Lung (tissue), 12 donors: Measurements from ENCODE around the gene E2F7. TPM values are rescaled to one million over a fixed set of nuclear protein-coding genes. Genes with fewer than 3 reads are reported as not detected.

Source experiments
- ATAC-seq: fragments of 200-7000 bp; cut with Tn5 transposase; one replicate; pipeline ENCODE4 v1.9.1; 2020; ENCODE audit warnings: moderate number of reproducible peaks; ENCODE audit not compliant: insufficient read depth, low FRiP score
- DNase-seq, 3 donors: peaks; one replicate each; pipeline ENCODE4 v3.0.0-alpha.2; 2013 to 2017
- H3K27ac ChIP-seq, 2 donors: one replicate each; pipeline ENCODE4 v1.5.1; 2013; ENCODE audit warnings: mild to moderate bottlenecking in 2 of 2, moderate library complexity in 2 of 2, control low read depth in 1 of 2, inconsistent platforms in 1 of 2, low read depth in 1 of 2, low read length in 1 of 2
- H3K27me3 ChIP-seq, 3 donors: one replicate each; pipeline ENCODE4 v1.5.1; 2013; ENCODE audit warnings: low read length in 2 of 3; ENCODE audit not compliant: control insufficient read depth in 3 of 3, insufficient read depth in 3 of 3
- H3K36me3 ChIP-seq, 4 donors: one replicate each; pipeline ENCODE4 v1.5.1; 2013; ENCODE audit warnings: low read length in 4 of 4, mild to moderate bottlenecking in 1 of 4, moderate library complexity in 1 of 4; ENCODE audit not compliant: control insufficient read depth in 4 of 4, insufficient read depth in 4 of 4
- H3K4me1 ChIP-seq, 5 donors: one replicate each; pipeline ENCODE4 v1.5.1; 2013; ENCODE audit warnings: low read length in 5 of 5, mild to moderate bottlenecking in 2 of 5, moderate library complexity in 1 of 5; ENCODE audit not compliant: control insufficient read depth in 5 of 5, insufficient read depth in 5 of 5
- H3K4me3 ChIP-seq: one replicate; pipeline ENCODE4 v1.5.1; 2013; ENCODE audit warnings: mild to moderate bottlenecking, control low read depth, moderate library complexity
- H3K9ac ChIP-seq, 2 donors: one replicate each; pipeline ENCODE4 v1.5.1; 2013; ENCODE audit warnings: low read length in 2 of 2, control low read depth in 1 of 2; ENCODE audit not compliant: insufficient read depth in 1 of 2
- H3K9me3 ChIP-seq, 4 donors: one replicate each; pipeline ENCODE4 v1.5.1; 2013; ENCODE audit warnings: low read length in 3 of 4, mild to moderate bottlenecking in 1 of 4, moderate library complexity in 1 of 4; ENCODE audit not compliant: control insufficient read depth in 4 of 4, insufficient read depth in 3 of 4
- WGBS, 2 donors: extraction: QIAGEN DNeasy Blood & Tissue Kit; methylation state at CpG; one replicate each; pipeline ENCODE4 v1.1.7; 2013; 5-methylcytosine and 5-hydroxymethylcytosine counted together
- polyA plus RNA-seq, 2 donors: library from polyadenylated mRNA; stranded (reverse); fragments of 200-250 nt; gene quantifications; one replicate each; pipeline ENCODE4 v1.2.1, GENCODE V29; 2013
- total RNA-seq, 2 donors: library from RNA; depleted of rRNA in 1 of 2; stranded (reverse); fragments of >200 nt in 1 of 2; gene quantifications; one replicate each; pipeline ENCODE4 v1.2.1, GENCODE V29; 2014 to 2021
- TF ChIP-seq, protein P1 (sequence below): IDR thresholded peaks from 2 replicates; pipeline ENCODE4 v1.5.1; 2012; ENCODE audit warnings: mild to moderate bottlenecking; ENCODE audit errors: control extremely low read depth, extremely low read depth
- donor health status: control.
- donor health status: control.
- donor health status: Bipolar disorder and iron deficiency.
- donor health status: healthy.
- donor health status: DM: yes; HTN: yes; CAD: no.

The E2F7 gene
- total and polyA plus RNA-seq, 4 donors = 0.24 to 2.3 (median 0.54) TPM

DNA sequence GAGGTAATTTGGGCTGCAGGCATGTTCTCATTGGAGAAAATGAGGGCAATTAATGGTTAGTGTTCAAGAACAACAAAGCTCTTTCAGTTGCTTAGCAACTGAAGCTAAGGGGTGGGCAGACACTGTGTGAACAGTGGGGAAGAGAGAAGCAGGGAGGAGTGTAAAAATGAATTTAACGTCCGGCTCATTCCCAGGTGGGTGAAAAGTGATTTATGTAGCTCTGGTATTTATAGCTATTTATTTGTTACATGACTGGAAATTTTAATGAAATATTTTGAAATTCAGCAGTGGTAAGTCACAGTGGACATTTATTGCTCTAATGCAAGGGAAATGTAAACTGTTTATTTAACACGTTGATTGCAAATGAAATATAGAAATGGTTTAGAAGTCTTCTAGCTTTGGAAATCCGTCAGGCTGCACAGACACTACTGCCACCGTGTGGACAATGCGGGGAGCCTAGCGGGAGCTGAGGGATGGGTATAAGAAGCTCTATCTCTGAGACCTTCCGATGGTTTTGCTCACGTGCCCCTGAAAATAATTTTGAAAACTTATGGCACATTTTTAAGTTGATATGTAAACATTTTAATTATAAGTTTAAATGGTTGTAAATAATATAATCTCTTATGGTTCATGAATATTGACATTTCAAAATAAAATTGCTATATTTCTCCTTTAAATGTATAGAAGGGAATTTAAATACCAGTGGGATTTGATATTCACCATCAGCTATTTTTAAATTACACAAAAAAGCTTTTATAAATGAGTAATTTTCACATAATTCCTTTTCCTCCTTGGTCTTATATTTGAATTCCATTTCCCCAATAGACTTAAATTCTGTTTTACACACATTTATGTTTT is 54.4 kb downstream of the E2F7 start:
- no peaks in the 10 kb centered on the region for H3K9me3 ChIP-seq
- peaks cover 0 to 6% (median 0%) of the 10 kb centered on the region in 5 donors for H3K4me1 ChIP-seq
- WGBS, 2 donors = 3 to 7% methylated on average over 9 of the region's 9 CpGs
- H3K27ac ChIP-seq = no peak overlapping the region
- ATAC-seq (no peak), DNase-seq (peak; percentile 84 to 90 (median 90))
- H3K4me3 ChIP-seq = no peak overlapping the region
- TF ChIP-seq, protein P1, sequence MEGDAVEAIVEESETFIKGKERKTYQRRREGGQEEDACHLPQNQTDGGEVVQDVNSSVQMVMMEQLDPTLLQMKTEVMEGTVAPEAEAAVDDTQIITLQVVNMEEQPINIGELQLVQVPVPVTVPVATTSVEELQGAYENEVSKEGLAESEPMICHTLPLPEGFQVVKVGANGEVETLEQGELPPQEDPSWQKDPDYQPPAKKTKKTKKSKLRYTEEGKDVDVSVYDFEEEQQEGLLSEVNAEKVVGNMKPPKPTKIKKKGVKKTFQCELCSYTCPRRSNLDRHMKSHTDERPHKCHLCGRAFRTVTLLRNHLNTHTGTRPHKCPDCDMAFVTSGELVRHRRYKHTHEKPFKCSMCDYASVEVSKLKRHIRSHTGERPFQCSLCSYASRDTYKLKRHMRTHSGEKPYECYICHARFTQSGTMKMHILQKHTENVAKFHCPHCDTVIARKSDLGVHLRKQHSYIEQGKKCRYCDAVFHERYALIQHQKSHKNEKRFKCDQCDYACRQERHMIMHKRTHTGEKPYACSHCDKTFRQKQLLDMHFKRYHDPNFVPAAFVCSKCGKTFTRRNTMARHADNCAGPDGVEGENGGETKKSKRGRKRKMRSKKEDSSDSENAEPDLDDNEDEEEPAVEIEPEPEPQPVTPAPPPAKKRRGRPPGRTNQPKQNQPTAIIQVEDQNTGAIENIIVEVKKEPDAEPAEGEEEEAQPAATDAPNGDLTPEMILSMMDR = peak; percentile 77
- H3K36me3 ChIP-seq = no peaks in the 10 kb centered on the region
- H3K9ac ChIP-seq = no peak overlapping the region
- H3K27me3 ChIP-seq = no peaks in the 10 kb centered on the region

DNA sequence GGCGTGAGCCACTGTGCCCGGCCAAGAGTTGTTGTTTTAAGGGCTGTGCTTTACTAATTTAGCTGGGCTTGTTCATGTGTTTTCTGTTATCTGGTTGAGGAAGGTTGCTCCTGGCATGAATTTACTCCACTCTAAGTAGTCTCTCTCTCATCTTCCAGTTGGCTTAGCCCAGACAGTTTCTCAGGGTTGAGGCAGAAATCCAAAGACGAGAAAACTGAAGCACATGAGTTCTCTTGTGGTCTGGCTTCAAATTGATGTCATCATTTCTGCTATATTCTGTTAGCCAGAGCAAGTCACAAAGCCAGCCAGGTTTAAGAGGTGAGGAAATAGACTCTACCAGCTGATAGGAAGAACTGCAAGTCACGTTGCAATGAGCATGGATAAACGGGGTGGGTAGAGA is 57.9 kb downstream of the E2F7 start:
- H3K4me3 ChIP-seq = no peak overlapping the region
- H3K9ac ChIP-seq = no peak overlapping the region
- TF ChIP-seq, protein P1 = no peak
- no peaks in the 10 kb centered on the region for H3K27me3 ChIP-seq
- H3K27ac ChIP-seq = no peak overlapping the region
- no peak for DNase-seq
- 85 to 86% methylated on average over 5 of the region's 5 CpGs for WGBS, 2 donors
- H3K36me3 ChIP-seq = no peaks in the 10 kb centered on the region
- no peaks in the 10 kb centered on the region for H3K9me3 ChIP-seq
- H3K4me1 ChIP-seq = peaks cover 0 to 6% (median 0%) of the 10 kb centered on the region in 5 donors
- ATAC-seq = no peak

- WGBS, 2 donors = 82 to 96% methylated on average over 1 of the region's 1 CpG
- Histone ChIP-seq H3K4me3 (no peak overlapping the region), H3K9me3 (no peaks in the 10 kb centered on the region), H3K4me1 (peaks cover 0 to 5% (median 0%) of the 10 kb centered on the region in 5 donors), H3K27ac (no peak overlapping the region), H3K9ac (no peak overlapping the region), H3K27me3 (no peaks in the 10 kb centered on the region), H3K36me3 (no peaks in the 10 kb centered on the region)
- TF ChIP-seq, protein P1 = no peak
- no peak for DNase-seq
- no peak for ATAC-seq
Measured at GRCh38 chr12:77005611-77006098, 59.7 kb downstream of the E2F7 start.
